Epithelial cell of proximal tubule (primary cell): ENCODE results near the gene TBXA2R. TPM values are rescaled to one million over a fixed set of nuclear protein-coding genes. Genes with fewer than 3 reads are reported as not detected.

Experiments used
- DNase-seq: peaks from one replicate; pipeline ENCODE4 v3.0.0-alpha.2; 2011; ENCODE audit warnings: low read depth
- H3K4me3 ChIP-seq: 2 replicates; pipeline ENCODE4 v1.5.1; 2011; ENCODE audit warnings: low read depth, mild to moderate bottlenecking, low read length
- total RNA-seq: library from RNA; depleted of rRNA; stranded (reverse); fragments of >200 nt; gene quantifications from 2 replicates; pipeline ENCODE4 v1.2.3, GENCODE V29; 2015
- TF ChIP-seq, protein P1 (sequence below): conservative IDR thresholded peaks from 2 replicates; pipeline ENCODE4 v1.5.1; 2012; ENCODE audit warnings: low read depth, mild to moderate bottlenecking, low read length

TBXA2R gene
- total RNA-seq, 1 donor from 2014 or later = 0.17 TPM

DNA sequence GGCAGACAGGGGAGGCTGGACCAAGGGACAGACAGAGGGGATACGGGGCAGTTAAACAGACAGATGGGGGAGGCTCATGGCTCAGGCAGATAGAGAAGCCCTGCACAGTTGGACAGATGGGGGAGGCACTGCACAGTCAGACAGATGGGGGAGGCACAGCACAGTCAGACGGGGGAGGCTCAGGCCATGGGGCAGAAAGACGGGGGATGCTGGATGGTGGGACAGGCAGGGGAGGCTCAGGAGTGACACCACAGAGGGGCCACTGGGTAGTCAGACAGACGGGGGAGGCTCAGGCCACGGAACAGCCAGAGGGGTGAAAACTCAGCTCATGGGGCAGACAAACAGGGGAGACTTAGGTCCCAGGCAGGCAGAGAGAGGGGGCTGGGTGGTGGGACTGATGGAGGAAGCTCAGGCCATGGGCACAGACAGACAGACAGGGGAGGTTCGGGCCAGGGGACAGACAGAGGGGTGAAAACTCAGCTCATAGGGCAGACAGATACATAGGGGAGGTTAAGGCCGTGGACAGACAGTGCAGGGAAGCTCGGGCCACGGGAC lies 50.2 kb downstream of the TBXA2R start:
- no peak for DNase-seq
- TF ChIP-seq, protein P1, sequence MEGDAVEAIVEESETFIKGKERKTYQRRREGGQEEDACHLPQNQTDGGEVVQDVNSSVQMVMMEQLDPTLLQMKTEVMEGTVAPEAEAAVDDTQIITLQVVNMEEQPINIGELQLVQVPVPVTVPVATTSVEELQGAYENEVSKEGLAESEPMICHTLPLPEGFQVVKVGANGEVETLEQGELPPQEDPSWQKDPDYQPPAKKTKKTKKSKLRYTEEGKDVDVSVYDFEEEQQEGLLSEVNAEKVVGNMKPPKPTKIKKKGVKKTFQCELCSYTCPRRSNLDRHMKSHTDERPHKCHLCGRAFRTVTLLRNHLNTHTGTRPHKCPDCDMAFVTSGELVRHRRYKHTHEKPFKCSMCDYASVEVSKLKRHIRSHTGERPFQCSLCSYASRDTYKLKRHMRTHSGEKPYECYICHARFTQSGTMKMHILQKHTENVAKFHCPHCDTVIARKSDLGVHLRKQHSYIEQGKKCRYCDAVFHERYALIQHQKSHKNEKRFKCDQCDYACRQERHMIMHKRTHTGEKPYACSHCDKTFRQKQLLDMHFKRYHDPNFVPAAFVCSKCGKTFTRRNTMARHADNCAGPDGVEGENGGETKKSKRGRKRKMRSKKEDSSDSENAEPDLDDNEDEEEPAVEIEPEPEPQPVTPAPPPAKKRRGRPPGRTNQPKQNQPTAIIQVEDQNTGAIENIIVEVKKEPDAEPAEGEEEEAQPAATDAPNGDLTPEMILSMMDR = no peak

DNA sequence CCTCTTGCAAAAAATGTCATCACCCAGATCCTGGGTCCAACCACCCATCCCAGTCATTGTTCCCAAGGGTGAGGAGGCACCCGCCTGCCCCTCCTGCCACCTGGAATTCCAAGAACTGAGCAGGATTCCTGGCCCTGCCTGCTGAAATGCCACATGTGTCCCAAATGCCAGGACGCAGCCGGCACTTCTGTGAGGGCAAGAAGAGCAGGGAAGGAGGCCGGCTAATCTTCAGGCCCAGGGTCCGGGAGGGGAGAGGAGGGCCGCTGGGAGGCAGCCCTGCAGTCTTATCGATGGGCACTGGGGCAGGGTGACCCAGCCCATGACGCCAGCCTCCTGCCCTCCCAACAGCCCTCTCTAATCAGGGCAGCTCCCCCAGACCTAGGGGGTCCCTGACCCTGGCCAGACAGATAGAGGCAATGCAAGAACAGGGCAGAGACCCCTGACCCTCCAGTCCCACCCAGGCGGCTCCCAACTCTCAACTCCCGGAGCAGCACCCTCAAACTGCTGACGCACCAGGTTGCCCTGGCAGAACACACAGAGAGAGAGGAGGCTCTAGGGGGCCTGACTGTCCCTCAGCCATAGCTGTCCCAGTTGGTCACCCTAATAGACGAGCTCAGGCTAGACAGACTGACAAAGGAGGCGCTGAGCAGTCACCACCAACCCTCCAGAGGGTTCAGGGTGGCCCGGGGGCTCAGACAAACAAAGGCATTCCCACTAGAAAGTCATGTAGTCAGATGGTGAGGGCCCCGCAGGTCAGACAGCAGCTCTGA lies 50.8 kb downstream of the TBXA2R start:
- H3K4me3 ChIP-seq = peak overlapping the region; percentile 87
- no peak for DNase-seq
- TF ChIP-seq, protein P1 = no peak

More for the DNA sequence above, 50.2 kb downstream of the TBXA2R start:
- H3K4me3 ChIP-seq = peak overlapping the region; percentile 87

- H3K4me3 ChIP-seq = peak overlapping the region; percentile 19
- TF ChIP-seq, protein P1 = no peak
- no peak for DNase-seq
These were observed 52.2 kb downstream of the TBXA2R start for GRCh38 chr19:3554254-3555083.

GRCh38 chr19:3551792-3552095 lies 54.9 kb downstream of the TBXA2R start:
- no peak for DNase-seq
- TF ChIP-seq, protein P1 = no peak
- H3K4me3 ChIP-seq = no peak overlapping the region

- no peak overlapping the region for H3K4me3 ChIP-seq
- TF ChIP-seq, protein P1 = no peak
- DNase-seq = no peak
These were observed 55.5 kb downstream of the TBXA2R start for GRCh38 chr19:3550947-3551791.

DNA sequence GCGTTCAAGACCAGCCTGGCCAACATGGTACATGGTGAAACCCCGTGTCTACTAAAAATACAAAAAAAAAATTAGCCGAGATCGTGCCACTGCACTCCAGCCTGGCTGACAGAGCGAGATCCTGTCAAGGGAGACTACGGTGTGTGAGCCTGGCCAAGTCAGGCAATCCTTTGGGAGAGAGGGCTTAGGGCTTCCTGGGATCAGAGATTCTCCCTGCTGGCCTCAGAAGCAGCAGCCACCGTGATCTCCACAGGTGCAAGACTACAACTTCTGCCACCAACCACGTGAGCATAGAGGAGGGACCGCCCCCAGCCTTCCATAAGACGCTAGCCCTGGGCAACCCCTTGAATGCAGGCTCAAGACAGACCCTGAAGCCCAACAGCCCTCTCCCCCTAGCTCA lies 56.9 kb downstream of the TBXA2R start:
- TF ChIP-seq, protein P1 = no peak
- no peak overlapping the region for H3K4me3 ChIP-seq
- DNase-seq = no peak
